Measurements from ENCODE around the gene MCRS1.

DNA sequence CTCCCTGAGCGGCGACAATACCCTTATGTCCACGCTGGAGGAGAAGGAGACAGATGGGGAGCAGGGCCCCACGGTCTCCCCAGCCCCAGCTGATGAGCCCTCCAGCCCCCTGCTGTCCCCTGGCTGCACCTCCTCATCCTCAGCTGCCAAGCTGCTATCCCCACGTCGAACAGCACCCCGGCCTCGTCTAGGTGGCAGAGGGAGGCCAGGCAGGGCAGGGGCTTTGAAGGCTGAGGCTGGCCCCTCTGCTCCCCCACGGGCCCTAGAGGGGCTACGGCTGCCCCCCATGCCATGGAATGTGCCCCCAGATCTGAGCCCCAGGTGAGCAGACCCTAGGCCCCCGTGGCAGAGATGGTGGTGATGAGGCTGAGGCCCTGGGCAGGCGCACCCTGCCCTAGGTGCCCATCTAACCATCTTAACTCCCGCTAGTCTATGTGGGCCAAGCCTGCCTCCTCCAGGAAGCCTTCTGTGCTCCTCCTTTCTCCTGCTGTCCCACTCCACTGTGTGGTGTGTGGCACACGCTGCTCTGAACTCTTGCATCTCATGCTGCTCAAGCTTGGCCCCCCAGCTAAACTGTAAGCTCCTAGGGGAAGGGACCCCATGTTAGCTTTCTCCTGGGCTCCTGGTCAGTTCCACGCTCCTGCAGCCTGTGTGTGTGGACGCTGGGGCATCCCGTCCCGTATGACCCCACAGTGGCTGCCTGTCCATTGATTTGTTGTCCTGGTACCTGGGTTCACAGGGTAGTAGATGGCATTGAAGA lies 12.1 kb downstream of the MCRS1 start:
- no peak for TF ChIP-seq POLR2A (IDR thresholded peaks at IDR 0.05)
- TF ChIP-seq, protein P1, sequence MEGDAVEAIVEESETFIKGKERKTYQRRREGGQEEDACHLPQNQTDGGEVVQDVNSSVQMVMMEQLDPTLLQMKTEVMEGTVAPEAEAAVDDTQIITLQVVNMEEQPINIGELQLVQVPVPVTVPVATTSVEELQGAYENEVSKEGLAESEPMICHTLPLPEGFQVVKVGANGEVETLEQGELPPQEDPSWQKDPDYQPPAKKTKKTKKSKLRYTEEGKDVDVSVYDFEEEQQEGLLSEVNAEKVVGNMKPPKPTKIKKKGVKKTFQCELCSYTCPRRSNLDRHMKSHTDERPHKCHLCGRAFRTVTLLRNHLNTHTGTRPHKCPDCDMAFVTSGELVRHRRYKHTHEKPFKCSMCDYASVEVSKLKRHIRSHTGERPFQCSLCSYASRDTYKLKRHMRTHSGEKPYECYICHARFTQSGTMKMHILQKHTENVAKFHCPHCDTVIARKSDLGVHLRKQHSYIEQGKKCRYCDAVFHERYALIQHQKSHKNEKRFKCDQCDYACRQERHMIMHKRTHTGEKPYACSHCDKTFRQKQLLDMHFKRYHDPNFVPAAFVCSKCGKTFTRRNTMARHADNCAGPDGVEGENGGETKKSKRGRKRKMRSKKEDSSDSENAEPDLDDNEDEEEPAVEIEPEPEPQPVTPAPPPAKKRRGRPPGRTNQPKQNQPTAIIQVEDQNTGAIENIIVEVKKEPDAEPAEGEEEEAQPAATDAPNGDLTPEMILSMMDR (IDR thresholded peaks at IDR 0.05) = no peak
